OCI-LY1 (cell line): ENCODE measurements around the gene ACE.

Experiments used
- H2AFZ ChIP-seq: fragments of 200-600 bp; sonication (generic), shearing (Covaris generic); 2 replicates; pipeline ENCODE4 v1.6.0; 2014; ENCODE audit warnings: antibody characterized with exemption, mild to moderate bottlenecking, low read length
- H3F3A ChIP-seq: fragments of 200-600 bp; sonication (generic), shearing (Covaris generic); 2 replicates; pipeline ENCODE4 v1.6.0; 2014; ENCODE audit warnings: mild to moderate bottlenecking, antibody characterized with exemption, low read length, moderate library complexity; ENCODE audit not compliant: insufficient read depth
- H3K27ac ChIP-seq: fragments of 200-600 bp; sonication (generic); 2 replicates; pipeline ENCODE4 v1.5.1; 2014; ENCODE audit warnings: low read length, mixed run types, mild to moderate bottlenecking, low read depth; ENCODE audit not compliant: poor library complexity, severe bottlenecking
- H3K27me3 ChIP-seq: fragments of 200-600 bp; sonication (generic); 2 replicates; pipeline ENCODE4 v1.6.0; 2014; ENCODE audit warnings: antibody characterized with exemption, mild to moderate bottlenecking, low read length, moderate library complexity; ENCODE audit not compliant: insufficient read depth
- H3K36me3 ChIP-seq: fragments of 200-600 bp; sonication (generic); 2 replicates; pipeline ENCODE4 v1.6.1; 2014; ENCODE audit warnings: mild to moderate bottlenecking, antibody characterized with exemption, low read length, moderate library complexity, mixed read lengths; ENCODE audit not compliant: insufficient read depth
- H3K4me1 ChIP-seq: fragments of 200-600 bp; sonication (generic); 2 replicates; pipeline ENCODE4 v1.5.1; 2014; ENCODE audit warnings: mild to moderate bottlenecking, low read length, moderate library complexity; ENCODE audit not compliant: insufficient read depth, severe bottlenecking
- H3K4me2 ChIP-seq: fragments of 200-600 bp; sonication (generic), shearing (Covaris generic); 2 replicates; pipeline ENCODE4 v1.6.1; 2014; ENCODE audit warnings: low read length
- H3K4me3 ChIP-seq: fragments of 200-600 bp; sonication (generic); 2 replicates; pipeline ENCODE4 v1.5.1; 2014; ENCODE audit warnings: low read length, low read depth, mild to moderate bottlenecking, mixed read lengths; ENCODE audit not compliant: poor library complexity, severe bottlenecking
- H3K79me2 ChIP-seq: fragments of 200-600 bp; shearing (Covaris generic); 2 replicates; pipeline ENCODE4 v1.6.1; 2016; ENCODE audit warnings: mixed run types, low read length, mixed read lengths; ENCODE audit not compliant: insufficient read depth
- H3K9ac ChIP-seq: fragments of 200-600 bp; sonication (generic), shearing (Covaris generic); 2 replicates; pipeline ENCODE4 v1.6.1; 2014; ENCODE audit warnings: mild to moderate bottlenecking, low read length, mixed read lengths
- H3K9me2 ChIP-seq: fragments of 200-600 bp; sonication (generic), shearing (Covaris generic); 2 replicates; pipeline ENCODE4 v1.6.1; 2014; ENCODE audit warnings: low read depth, mild to moderate bottlenecking, low read length, mixed read lengths
- H3K9me3 ChIP-seq: fragments of 200-600 bp; shearing (Covaris generic); 2 replicates; pipeline ENCODE4 v1.6.1; 2014; ENCODE audit warnings: low read length, mixed read lengths
- H4K20me1 ChIP-seq: fragments of 200-600 bp; sonication (generic), shearing (Covaris generic); 2 replicates; pipeline ENCODE4 v1.6.0; 2016; ENCODE audit warnings: mild to moderate bottlenecking, low read length; ENCODE audit not compliant: insufficient read depth
- EZH2 ChIP-seq: fragments of 200-600 bp; sonication (generic), shearing (Covaris generic); IDR thresholded peaks from 2 replicates; pipeline ENCODE4 v1.8.0; 2017; ENCODE audit warnings: borderline replicate concordance, mixed run types, mild to moderate bottlenecking, antibody characterized with exemption, low read length, moderate library complexity, mixed read lengths
- TF ChIP-seq, protein P1 (sequence below): fragments of 200-600 bp; sonication (generic), shearing (Covaris generic); IDR thresholded peaks from 2 replicates; pipeline ENCODE4 v1.5.1; 2017; ENCODE audit warnings: mild to moderate bottlenecking, antibody characterized with exemption, low read length, moderate library complexity, mixed read lengths

ACE gene

DNA sequence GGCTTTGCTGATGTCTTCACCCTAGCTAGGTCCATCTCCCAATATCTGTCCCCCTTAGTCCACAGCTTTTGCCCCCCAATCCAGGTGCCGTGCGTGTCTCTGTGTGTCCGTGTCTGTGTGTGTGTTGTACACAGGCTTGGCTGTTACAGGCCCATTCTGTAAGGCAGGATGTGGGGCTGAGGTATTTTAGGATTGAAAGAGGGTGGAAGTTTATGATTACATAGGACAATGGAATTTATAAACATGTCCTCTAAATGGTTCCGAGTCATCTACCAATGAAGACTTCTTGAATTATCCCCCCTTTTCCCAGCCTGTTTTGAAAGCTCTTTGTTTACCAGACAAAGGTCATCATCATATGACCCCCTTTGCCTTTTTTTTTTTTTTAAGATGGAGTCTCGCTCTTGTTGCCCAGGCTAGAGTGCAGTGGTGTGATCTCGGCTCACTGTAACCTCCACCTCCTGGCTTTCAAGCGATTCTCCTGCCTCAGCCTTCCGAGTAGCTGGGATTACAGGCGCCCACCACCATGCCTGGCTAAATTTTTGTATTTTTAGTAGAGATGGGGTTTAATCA, 21.9 kb downstream of the ACE start:
- TF ChIP-seq, protein P1, sequence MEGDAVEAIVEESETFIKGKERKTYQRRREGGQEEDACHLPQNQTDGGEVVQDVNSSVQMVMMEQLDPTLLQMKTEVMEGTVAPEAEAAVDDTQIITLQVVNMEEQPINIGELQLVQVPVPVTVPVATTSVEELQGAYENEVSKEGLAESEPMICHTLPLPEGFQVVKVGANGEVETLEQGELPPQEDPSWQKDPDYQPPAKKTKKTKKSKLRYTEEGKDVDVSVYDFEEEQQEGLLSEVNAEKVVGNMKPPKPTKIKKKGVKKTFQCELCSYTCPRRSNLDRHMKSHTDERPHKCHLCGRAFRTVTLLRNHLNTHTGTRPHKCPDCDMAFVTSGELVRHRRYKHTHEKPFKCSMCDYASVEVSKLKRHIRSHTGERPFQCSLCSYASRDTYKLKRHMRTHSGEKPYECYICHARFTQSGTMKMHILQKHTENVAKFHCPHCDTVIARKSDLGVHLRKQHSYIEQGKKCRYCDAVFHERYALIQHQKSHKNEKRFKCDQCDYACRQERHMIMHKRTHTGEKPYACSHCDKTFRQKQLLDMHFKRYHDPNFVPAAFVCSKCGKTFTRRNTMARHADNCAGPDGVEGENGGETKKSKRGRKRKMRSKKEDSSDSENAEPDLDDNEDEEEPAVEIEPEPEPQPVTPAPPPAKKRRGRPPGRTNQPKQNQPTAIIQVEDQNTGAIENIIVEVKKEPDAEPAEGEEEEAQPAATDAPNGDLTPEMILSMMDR: no peak
- no peak for TF ChIP-seq EZH2
- Histone ChIP-seq H3K4me2 (no peak overlapping the region), H3K4me1 (no peaks in the 10 kb centered on the region), H3K79me2 (no peaks in the 10 kb centered on the region), H3K27ac (no peak overlapping the region), H3K36me3 (no peaks in the 10 kb centered on the region), H3K4me3 (no peak overlapping the region), H3K9ac (no peak overlapping the region), H3K27me3 (no peaks in the 10 kb centered on the region), H3K9me3 (no peaks in the 10 kb centered on the region), H2AFZ (no peak overlapping the region), H3F3A (no peaks in the 10 kb centered on the region), H3K9me2 (no peaks in the 10 kb centered on the region), H4K20me1 (no peaks in the 10 kb centered on the region)

GRCh38 chr17:63500543-63501390, 23.9 kb downstream of the ACE start:
- H3K27me3 ChIP-seq: peaks cover 9% of the 10 kb centered on the region; the same call in 1 of the 2 replicates
- no peaks in the 10 kb centered on the region for H4K20me1 ChIP-seq
- no peak overlapping the region for H3K4me3 ChIP-seq
- H3K36me3 ChIP-seq: no peaks in the 10 kb centered on the region; the same call in 1 of the 2 replicates
- no peaks in the 10 kb centered on the region for H3F3A ChIP-seq
- H2AFZ ChIP-seq: no peak overlapping the region
- no peak overlapping the region for H3K4me2 ChIP-seq
- no peak for TF ChIP-seq EZH2
- TF ChIP-seq, protein P1: no peak
- no peaks in the 10 kb centered on the region for H3K4me1 ChIP-seq
- no peak overlapping the region for H3K9ac ChIP-seq
- no peaks in the 10 kb centered on the region for H3K79me2 ChIP-seq
- no peaks in the 10 kb centered on the region for H3K9me2 ChIP-seq
- H3K27ac ChIP-seq: no peak overlapping the region
- H3K9me3 ChIP-seq: no peaks in the 10 kb centered on the region

DNA sequence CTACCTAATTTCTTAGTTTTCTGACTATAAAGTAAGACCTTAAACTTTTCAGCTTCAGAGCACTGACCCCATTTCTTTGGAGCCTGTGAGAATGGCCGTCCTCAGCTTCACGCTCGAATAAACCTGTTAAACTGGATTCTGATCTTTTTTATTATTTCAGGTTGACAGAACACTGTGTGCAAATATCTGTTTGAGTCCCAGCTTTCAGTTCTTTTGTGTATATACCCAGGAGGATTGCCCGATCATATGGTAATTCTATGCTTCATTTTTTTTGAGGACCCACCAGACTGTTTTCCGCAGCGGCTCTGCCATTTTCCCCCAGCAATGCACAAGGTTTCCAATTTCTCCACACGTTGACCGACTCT, 26.5 kb downstream of the ACE start:
- Histone ChIP-seq H3F3A (no peaks in the 10 kb centered on the region), H3K9ac (no peak overlapping the region), H3K4me1 (no peaks in the 10 kb centered on the region)

More for the DNA sequence above, 26.5 kb downstream of the ACE start:
- Histone ChIP-seq H3K27ac (no peak overlapping the region), H4K20me1 (no peaks in the 10 kb centered on the region), H3K4me2 (no peak overlapping the region), H3K9me2 (no peaks in the 10 kb centered on the region), H3K27me3 (peaks cover 13% of the 10 kb centered on the region; the same call in 1 of the 2 replicates), H2AFZ (no peak overlapping the region), H3K36me3 (no peaks in the 10 kb centered on the region; the same call in 1 of the 2 replicates), H3K4me3 (no peak overlapping the region), H3K9me3 (no peaks in the 10 kb centered on the region), H3K79me2 (no peaks in the 10 kb centered on the region)
- TF ChIP-seq, protein P1: no peak
- no peak for TF ChIP-seq EZH2
